ENCODE measurements around the gene SCN9A. TPM values are rescaled to one million over a fixed set of nuclear protein-coding genes. Genes with fewer than 3 reads are reported as not detected.
"Not testable (repeated sequence)": the region's sequence is repeated elsewhere in the genome, so short reads cannot be mapped to it uniquely, and the experiment has no call there.

SCN9A gene
- polyA plus RNA-seq, 3 donors: 0.45 to 1.6 (median 0.46) TPM

GRCh38 chr2:166223298-166223697 lies 152.4 kb downstream of the SCN9A start:
- WGBS, 3 donors: 93 to 98% (median 93%) methylated on average over 4 of the region's 4 CpGs
- no peak overlapping the region for H3K27ac ChIP-seq (ENCODE audit: low read depth, low read length)

- no peak overlapping the region for H3K27ac ChIP-seq (ENCODE audit: low read depth, low read length)
- WGBS, 3 donors: 91 to 97% (median 93%) methylated on average over 1 of the region's 1 CpG
Observed at GRCh38 chr2:166211079-166211478, 164.7 kb downstream of the SCN9A start.

GRCh38 chr2:166209944-166210343 lies 165.8 kb downstream of the SCN9A start:
- 86 to 94% (median 88%) methylated on average over 4 of the region's 4 CpGs for WGBS, 3 donors
- H3K27ac ChIP-seq (ENCODE audit: low read depth, low read length): not testable (repeated sequence)

GRCh38 chr2:166209367-166209766 lies 166.4 kb downstream of the SCN9A start:
- H3K27ac ChIP-seq (ENCODE audit: low read depth, low read length): not testable (repeated sequence)
- no CpG with 5 or more reads among the region's 1 CpG for WGBS, 3 donors

GRCh38 chr2:166206153-166206552 lies 169.6 kb downstream of the SCN9A start:
- H3K27ac ChIP-seq (ENCODE audit: low read depth, low read length): not testable (repeated sequence)
- WGBS, 3 donors: 86 to 96% (median 88%) methylated on average over 1 of the region's 1 CpG

DNA sequence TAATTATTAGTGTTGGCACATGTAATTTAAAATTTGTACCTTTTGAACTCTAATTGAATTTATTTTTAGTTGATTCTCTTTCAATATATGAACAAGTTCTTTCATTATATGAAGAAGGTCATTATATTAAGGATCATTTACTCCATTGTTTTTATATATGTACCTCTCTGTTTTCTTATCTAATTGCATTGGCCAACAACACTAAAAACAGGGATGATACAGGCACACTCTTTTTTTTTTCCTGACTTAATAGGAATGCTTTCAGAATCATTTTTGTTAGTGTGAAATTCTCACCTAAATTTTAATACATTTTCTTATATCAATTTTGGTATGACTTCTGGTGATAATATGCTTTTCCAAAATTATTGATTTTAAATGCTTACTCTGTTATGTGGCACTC lies 173.0 kb downstream of the SCN9A start:
- H3K27ac ChIP-seq (ENCODE audit: low read depth, low read length): no peak overlapping the region

DNA sequence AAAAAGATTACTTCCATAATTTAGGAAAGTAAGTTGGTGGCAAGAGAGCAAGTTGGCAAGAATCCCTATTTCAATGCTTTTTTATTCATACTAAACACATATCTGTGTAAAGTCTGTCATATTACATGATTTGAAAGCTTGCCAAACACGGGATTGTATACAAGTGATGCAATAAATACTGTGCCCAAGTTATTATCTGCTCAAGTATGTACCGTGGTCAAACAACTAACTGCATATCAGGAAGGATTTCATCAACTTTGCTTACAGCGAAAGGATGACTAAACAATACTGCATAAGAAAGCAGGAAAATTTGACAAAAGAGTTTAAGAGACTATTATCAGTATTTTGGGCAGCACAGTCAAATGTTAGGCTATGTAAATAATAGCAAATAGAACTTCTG lies 178.3 kb downstream of the SCN9A start:
- WGBS, 3 donors: 51 to 62% (median 55%) methylated on average over 3 of the region's 3 CpGs
- H3K27ac ChIP-seq (ENCODE audit: low read depth, low read length): no peak overlapping the region

- H3K27ac ChIP-seq (ENCODE audit: low read depth, low read length): no peak overlapping the region
- WGBS, 3 donors: 86 to 90% (median 89%) methylated on average over 2 of the region's 2 CpGs
Observed at GRCh38 chr2:166193407-166193806, 182.3 kb downstream of the SCN9A start.

DNA sequence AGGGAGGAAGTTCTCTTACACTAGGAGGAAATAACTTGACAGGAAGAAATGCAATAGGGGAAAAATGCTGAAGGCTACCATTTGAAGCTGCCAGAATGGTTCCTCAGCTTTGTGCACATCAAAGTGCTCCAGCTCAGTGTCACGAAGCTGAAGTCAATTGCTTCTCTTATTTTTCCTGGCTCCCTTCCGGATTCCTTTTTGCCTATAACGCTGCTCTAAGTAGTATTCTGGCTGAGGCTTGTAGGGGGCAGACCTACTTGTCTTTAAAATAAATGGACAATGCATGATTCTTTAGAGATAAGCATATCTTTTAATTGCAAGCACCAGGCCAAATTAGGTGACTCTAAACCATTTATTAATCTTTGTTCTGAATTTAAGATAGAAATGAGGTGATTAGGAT lies 187.7 kb downstream of the SCN9A start:
- no peak overlapping the region for H3K27ac ChIP-seq (ENCODE audit: low read depth, low read length)
- WGBS, 3 donors: 15 to 25% (median 17%) methylated on average over 3 of the region's 3 CpGs

- 85 to 89% (median 87%) methylated on average over 3 of the region's 3 CpGs for WGBS, 3 donors
- no peak overlapping the region for H3K27ac ChIP-seq (ENCODE audit: low read depth, low read length)
Observed at GRCh38 chr2:166184789-166185188, 191.0 kb downstream of the SCN9A start.

- WGBS, 3 donors: 22 to 35% (median 23%) methylated on average over 3 of the region's 3 CpGs
- H3K27ac ChIP-seq (ENCODE audit: low read depth, low read length): no peak overlapping the region
Observed at GRCh38 chr2:166181813-166182154, 194.0 kb downstream of the SCN9A start.

- WGBS, 3 donors: 57 to 63% (median 57%) methylated on average over 24 of the region's 24 CpGs
- H3K27ac ChIP-seq (ENCODE audit: low read depth, low read length): no peak overlapping the region
Observed at GRCh38 chr2:166180951-166181812, 194.6 kb downstream of the SCN9A start.

GRCh38 chr2:166179201-166179600 lies 196.5 kb downstream of the SCN9A start:
- no peak overlapping the region for H3K27ac ChIP-seq (ENCODE audit: low read depth, low read length)
- 37 to 52% (median 46%) methylated on average over 3 of the region's 3 CpGs for WGBS, 3 donors

DNA sequence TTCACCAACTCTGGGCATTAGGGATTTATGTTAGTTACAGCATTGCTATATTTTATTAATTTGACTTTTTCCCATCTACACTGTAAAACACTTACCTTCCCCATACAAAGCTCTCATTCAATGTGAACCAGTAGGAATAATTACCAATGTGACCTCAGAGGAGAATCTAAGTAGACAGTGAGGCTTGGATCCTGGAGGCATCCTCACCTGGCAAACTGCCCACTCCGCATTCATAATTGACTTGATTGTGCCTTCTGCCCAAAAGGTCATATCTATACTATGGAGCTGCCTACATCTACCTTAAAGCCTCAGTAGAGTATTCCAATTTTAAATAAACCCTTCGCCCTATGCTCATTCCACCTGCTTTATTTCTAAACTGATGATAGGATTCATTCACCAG lies 202.5 kb downstream of the SCN9A start:
- no peak overlapping the region for H3K27ac ChIP-seq (ENCODE audit: low read depth, low read length)
- 88 to 95% (median 94%) methylated on average over 2 of the region's 2 CpGs for WGBS, 3 donors

DNA sequence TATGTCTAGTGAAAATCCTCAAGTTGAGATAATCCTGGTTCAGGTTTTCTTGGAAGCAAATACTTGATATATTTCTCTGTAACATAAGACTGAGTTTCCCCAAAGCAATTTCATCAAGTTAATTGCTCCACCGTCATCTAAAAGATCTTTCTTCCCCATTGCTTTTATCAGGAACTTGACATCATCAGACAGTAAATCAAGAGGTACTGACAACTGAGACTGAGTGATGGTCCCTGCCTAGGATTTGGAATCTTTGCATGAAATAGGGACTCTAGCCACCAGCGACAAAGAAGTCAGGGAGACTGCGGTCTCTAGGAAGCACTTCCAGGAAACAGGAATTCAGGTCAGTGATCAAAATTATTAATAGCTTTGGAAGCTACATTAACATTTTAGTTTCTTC lies 204.5 kb downstream of the SCN9A start:
- WGBS, 3 donors: 42 to 65% (median 49%) methylated on average over 3 of the region's 3 CpGs

DNA sequence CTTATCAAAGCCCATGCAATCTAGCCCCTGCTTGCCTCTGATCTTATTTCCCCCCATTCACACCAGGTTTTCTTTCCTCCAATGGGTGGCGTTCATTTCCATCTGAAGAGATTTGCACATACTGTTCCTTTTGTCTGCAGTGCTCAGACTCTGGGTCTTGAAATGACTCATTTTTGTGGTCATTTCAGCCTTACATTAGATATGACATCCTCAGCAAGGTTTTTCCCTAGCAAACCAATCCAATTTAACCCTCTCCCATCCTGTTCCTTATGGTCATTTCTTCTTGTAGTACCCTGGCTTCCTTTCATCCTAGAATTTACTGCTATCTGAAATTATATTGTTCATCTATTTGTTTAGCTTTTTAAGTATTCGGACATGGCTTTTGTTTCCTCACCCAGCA lies 205.4 kb downstream of the SCN9A start:
- no peak overlapping the region for H3K27ac ChIP-seq (ENCODE audit: low read depth, low read length)
- WGBS, 3 donors: 80 to 89% (median 82%) methylated on average over 2 of the region's 2 CpGs

More for the DNA sequence above, 204.5 kb downstream of the SCN9A start:
- H3K27ac ChIP-seq (ENCODE audit: low read depth, low read length): no peak overlapping the region

DNA sequence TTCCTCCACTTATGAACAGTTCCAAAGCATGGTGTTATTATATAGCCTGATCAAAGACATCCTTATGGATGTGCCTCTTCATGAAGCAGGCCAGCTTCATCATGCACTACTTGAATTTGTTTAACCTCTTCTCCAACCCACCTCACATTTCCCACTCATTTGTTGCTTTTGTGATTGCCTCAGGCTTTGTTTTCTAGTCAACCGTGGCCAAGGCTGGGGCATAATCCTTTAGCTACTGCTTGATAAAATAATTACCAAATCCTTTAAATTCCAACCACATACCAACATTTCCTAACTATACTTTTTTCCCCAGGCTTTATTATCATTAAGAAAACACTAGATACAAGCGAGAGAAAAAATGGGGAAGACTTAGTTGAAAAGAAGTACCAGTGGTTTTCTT lies 208.3 kb downstream of the SCN9A start:
- WGBS, 3 donors: 34 to 63% (median 38%) methylated on average over 2 of the region's 2 CpGs
- H3K27ac ChIP-seq (ENCODE audit: low read depth, low read length): no peak overlapping the region

DNA sequence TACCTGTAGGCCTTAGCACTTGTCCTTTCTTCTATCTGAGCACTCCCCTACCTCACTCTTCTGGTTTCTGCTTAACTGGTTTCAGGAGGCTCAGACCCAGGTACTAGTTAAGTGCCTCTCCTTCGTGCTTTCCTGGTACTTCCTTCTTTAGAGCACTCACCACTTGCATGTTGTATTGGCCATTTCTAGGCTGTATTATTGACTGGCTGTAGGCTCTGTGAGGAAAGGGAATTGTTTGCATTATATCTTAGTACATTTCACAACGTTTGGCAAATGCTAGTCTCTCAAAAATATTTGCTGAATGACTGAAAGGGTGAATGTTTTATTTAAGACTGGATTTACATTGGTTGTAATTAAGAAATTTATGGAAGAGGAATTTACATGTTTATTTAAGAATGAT lies 212.0 kb downstream of the SCN9A start:
- H3K27ac ChIP-seq (ENCODE audit: low read depth, low read length): no peak overlapping the region
- WGBS, 3 donors: 46 to 63% (median 56%) methylated on average over 2 of the region's 2 CpGs

DNA sequence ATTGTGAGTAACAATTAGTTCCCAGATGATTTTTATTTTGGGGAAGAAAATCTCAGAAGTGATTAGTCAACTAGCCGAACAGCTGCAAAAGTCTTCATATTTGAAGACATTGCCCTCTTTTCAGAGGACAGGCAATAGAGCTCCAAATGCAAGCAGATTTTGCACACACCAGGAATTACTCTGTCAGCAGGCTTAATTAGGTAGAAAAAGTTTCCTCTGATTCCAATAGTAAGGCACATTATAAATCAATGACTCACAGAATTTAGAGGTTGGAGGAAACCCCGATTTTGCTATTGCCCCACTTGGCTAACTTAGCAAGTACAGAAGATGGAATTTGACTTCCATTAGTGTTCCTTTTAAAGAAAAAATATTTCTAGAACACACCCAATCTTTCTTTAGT lies 217.2 kb downstream of the SCN9A start:
- 70 to 90% (median 86%) methylated on average over 2 of the region's 2 CpGs for WGBS, 3 donors
- no peak overlapping the region for H3K27ac ChIP-seq (ENCODE audit: low read depth, low read length)

DNA sequence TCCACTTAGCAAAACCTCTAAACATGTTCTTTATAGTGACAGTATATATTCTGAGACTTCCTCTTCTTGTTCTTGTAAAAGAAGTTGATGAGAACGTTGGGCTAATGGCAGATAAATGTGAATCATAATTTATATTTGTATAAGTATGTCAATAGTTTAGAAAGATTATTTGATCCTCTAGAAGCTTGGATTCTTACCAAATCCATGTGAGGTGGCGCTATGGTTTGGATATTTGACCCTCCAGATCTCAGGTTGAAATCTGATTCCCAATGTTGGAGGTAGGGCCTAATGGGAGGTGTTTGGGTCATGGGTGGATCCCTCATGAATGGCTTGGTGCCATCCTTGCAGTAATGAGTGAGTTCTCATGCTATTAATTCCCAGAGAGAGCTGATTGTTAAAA lies 218.2 kb downstream of the SCN9A start:
- 24 to 74% (median 55%) methylated on average over 2 of the region's 2 CpGs for WGBS, 3 donors
- no peak overlapping the region for H3K27ac ChIP-seq (ENCODE audit: low read depth, low read length)

Measured in adipose tissue (tissue), 3 donors.